SK-N-SH (cell line): ENCODE data around the gene RNF212B. TPM values are rescaled to one million over a fixed set of nuclear protein-coding genes. Genes with fewer than 3 reads are reported as not detected.

ENCODE experiments used
- CTCF ChIA-PET: fragments of 300-600, 350-600 bp; formaldehyde crosslinking; extraction: SDS; loops from one replicate; lab custom pipeline; 2021; lab: Yijun Ruan, JAX
- POLR2A ChIA-PET: fragments of 350-600 bp; sonication (Branson Sonifier 250); formaldehyde crosslinking; extraction: SDS; loops from one replicate; lab custom pipeline; 2020; ENCODE audit warnings: antibody characterized with exemption, inconsistent platforms; lab: Yijun Ruan, JAX
- DNase-seq: peaks from one replicate; pipeline ENCODE4 v3.0.0; 2012
- H2AFZ ChIP-seq: fragments of 200-600 bp; sonication (generic); 2 replicates; pipeline ENCODE4 v1.8.1; 2016; ENCODE audit warnings: antibody characterized with exemption, mild to moderate bottlenecking, low read depth
- H3F3A ChIP-seq: fragments of 200-600 bp; sonication (generic); replicated peaks from 2 replicates; pipeline ENCODE3; 2016; ENCODE audit warnings: antibody characterized with exemption, mild to moderate bottlenecking; ENCODE audit not compliant: insufficient read depth
- H3K27ac ChIP-seq, 2 experiments: fragments of 200-500 bp in 1 of 2; fragments of 200-600 bp in 1 of 2; sonication (Bioruptor generic) in 1 of 2; sonication (generic), shearing (Covaris generic) in 1 of 2; 2 replicates each; pipeline versions ENCODE4 v1.5.1 to v1.6.1; 2014 to 2016; ENCODE audit warnings: low read depth in 2 of 2, inconsistent platforms in 1 of 2, low read length in 1 of 2, mild to moderate bottlenecking in 1 of 2, mixed read lengths in 1 of 2
- H3K27me3 ChIP-seq: fragments of 200-600 bp; sonication (generic), shearing (Covaris generic); 2 replicates; pipeline ENCODE4 v1.6.1; 2016; ENCODE audit warnings: mixed run types; ENCODE audit not compliant: insufficient read depth
- H3K36me3 ChIP-seq, 2 experiments: fragments of 200-500 bp in 1 of 2; fragments of 200-600 bp in 1 of 2; sonication (Bioruptor generic) in 1 of 2; sonication (generic) in 1 of 2; replicated peaks in 1 of 2; 2 replicates each; pipeline versions ENCODE3 to v1.5.1; 2014 to 2016; ENCODE audit warnings: low read length in 1 of 2, mild to moderate bottlenecking in 1 of 2; ENCODE audit not compliant: insufficient read depth in 2 of 2, control insufficient read depth in 1 of 2
- H3K4me1 ChIP-seq, 2 experiments: fragments of 200-500 bp in 1 of 2; fragments of 200-600 bp in 1 of 2; sonication (Bioruptor generic) in 1 of 2; sonication (generic), shearing (Covaris generic) in 1 of 2; 2 replicates each; pipeline versions ENCODE4 v1.5.1 to v1.6.1; 2014 to 2016; ENCODE audit warnings: low read depth in 1 of 2, low read length in 1 of 2, mixed run types in 1 of 2; ENCODE audit not compliant: insufficient read depth in 2 of 2, control insufficient read depth in 1 of 2
- H3K4me2 ChIP-seq: fragments of 200-600 bp; sonication (generic), shearing (Covaris generic); 2 replicates; pipeline ENCODE4 v1.6.1; 2017; ENCODE audit warnings: mixed run types
- H3K4me3 ChIP-seq, 2 experiments: fragments of 200-500 bp in 1 of 2; fragments of 200-600 bp in 1 of 2; sonication (Bioruptor generic) in 1 of 2; sonication (generic), shearing (Covaris generic) in 1 of 2; 2 replicates each; pipeline versions ENCODE4 v1.5.1 to v1.8.1; 2014 to 2016; ENCODE audit warnings: low read depth in 2 of 2, inconsistent platforms in 1 of 2, low read length in 1 of 2, mild to moderate bottlenecking in 1 of 2, mixed read lengths in 1 of 2, moderate library complexity in 1 of 2
- H3K79me2 ChIP-seq: fragments of 200-600 bp; sonication (generic); 2 replicates; pipeline ENCODE4 v1.8.1; 2017; ENCODE audit warnings: mild to moderate bottlenecking; ENCODE audit not compliant: insufficient read depth
- H3K9ac ChIP-seq: fragments of 200-600 bp; sonication (generic); 2 replicates; pipeline ENCODE4 v1.6.1; 2017; ENCODE audit warnings: mixed run types
- H3K9me2 ChIP-seq: fragments of 200-600 bp; sonication (generic); 2 replicates; pipeline ENCODE4 v1.6.1; 2017; ENCODE audit warnings: mixed run types
- H3K9me3 ChIP-seq: fragments of 200-600 bp; sonication (generic); 2 replicates; pipeline ENCODE4 v1.6.1; 2017; ENCODE audit warnings: mixed run types, mild to moderate bottlenecking, moderate library complexity
- H4K20me1 ChIP-seq: fragments of 200-600 bp; sonication (generic); 2 replicates; pipeline ENCODE4 v1.6.1; 2017; ENCODE audit warnings: mild to moderate bottlenecking, mixed run types; ENCODE audit not compliant: insufficient read depth
- ELF1 ChIP-seq: IDR thresholded peaks from 2 replicates; pipeline ENCODE4 v1.4.0; 2012
- EP300 ChIP-seq, 2 experiments: IDR thresholded peaks; 2 replicates each; pipeline versions ENCODE4 v1.4.0 to v1.6.1; 2012; ENCODE audit warnings: borderline replicate concordance in 1 of 2, low read depth in 1 of 2, low read length in 1 of 2
- EZH2phosphoT487 ChIP-seq: fragments of 200-600 bp; sonication (generic); IDR thresholded peaks from 2 replicates; pipeline ENCODE4 v1.6.1; 2017; ENCODE audit warnings: low read depth, mixed run types, mild to moderate bottlenecking, antibody characterized with exemption, moderate library complexity, borderline replicate concordance
- FOXJ3 ChIP-seq: sonication (generic); formaldehyde crosslinking; IDR thresholded peaks from 2 replicates; pipeline ENCODE4 v1.5.1; 2020; ENCODE audit warnings: mild to moderate bottlenecking, missing genetic modification reagents
- FOXM1 ChIP-seq: IDR thresholded peaks from 2 replicates; pipeline ENCODE4 v1.4.0; 2012; ENCODE audit warnings: low read depth, mild to moderate bottlenecking
- GABPA ChIP-seq: IDR thresholded peaks from 2 replicates; pipeline ENCODE4 v1.4.0; 2012; ENCODE audit warnings: low read depth, mild to moderate bottlenecking
- JUND ChIP-seq: IDR thresholded peaks from 2 replicates; pipeline ENCODE4 v1.4.0; 2012
- MEF2A ChIP-seq: IDR thresholded peaks from 2 replicates; pipeline ENCODE4 v1.4.0; 2012; ENCODE audit warnings: low read depth, borderline replicate concordance
- NFIC ChIP-seq: IDR thresholded peaks from 2 replicates; pipeline ENCODE4 v1.4.0; 2012; ENCODE audit warnings: borderline replicate concordance
- NRF1 ChIP-seq: IDR thresholded peaks from 2 replicates; pipeline ENCODE4 v1.6.1; 2012; ENCODE audit warnings: low read depth, mild to moderate bottlenecking, low read length
- POLR2AphosphoS5 ChIP-seq: IDR thresholded peaks from 2 replicates; pipeline ENCODE4 v1.6.1; 2012; ENCODE audit warnings: low read depth, low read length
- RXRA ChIP-seq: IDR thresholded peaks from 2 replicates; pipeline ENCODE4 v1.4.0; 2012; ENCODE audit warnings: low read depth, mild to moderate bottlenecking, borderline replicate concordance
- SMC3 ChIP-seq: IDR thresholded peaks from 2 replicates; pipeline ENCODE4 v1.6.1; 2012; ENCODE audit warnings: low read depth, low read length, improper control_type of control experiment
- TAF1 ChIP-seq: IDR thresholded peaks from 2 replicates; pipeline ENCODE4 v1.6.1; 2012; ENCODE audit warnings: low read depth, mild to moderate bottlenecking, low read length, moderate library complexity, borderline replicate concordance
- TCF12 ChIP-seq: IDR thresholded peaks from 2 replicates; pipeline ENCODE4 v1.4.0; 2012
- TEAD4 ChIP-seq: IDR thresholded peaks from 2 replicates; pipeline ENCODE4 v1.4.0; 2012; ENCODE audit warnings: mild to moderate bottlenecking, borderline replicate concordance; ENCODE audit not compliant: insufficient read depth
- YY1 ChIP-seq: IDR thresholded peaks from 2 replicates; pipeline ENCODE4 v1.4.0; 2012; ENCODE audit warnings: low read depth, mild to moderate bottlenecking
- WGBS: methylation state at CpG from one replicate; pipeline ENCODE4 v1.1.6; 2017; ENCODE audit warnings: low lambda C conversion rate; 5-methylcytosine and 5-hydroxymethylcytosine counted together
- polyA plus RNA-seq, 3 experiments: library from polyadenylated mRNA; depleted of rRNA; stranded (reverse); fragments of >200 nt; gene quantifications; 2 replicates each; pipeline ENCODE4 v1.2.3, GENCODE V29; 2012
- TF ChIP-seq, protein P1 (sequence below): IDR thresholded peaks from 2 replicates; pipeline ENCODE4 v1.4.0; 2012; ENCODE audit warnings: low read depth, borderline replicate concordance
- TF ChIP-seq, protein P2 (sequence below): IDR thresholded peaks from 2 replicates; pipeline ENCODE4 v1.4.0; 2012; ENCODE audit warnings: low read depth
- TF ChIP-seq, protein P3 (sequence below): fragments of 200-600 bp; sonication (generic); IDR thresholded peaks from 2 replicates; pipeline ENCODE4 v1.6.1; 2017; ENCODE audit warnings: antibody characterized with exemption, mild to moderate bottlenecking, moderate library complexity
- TF ChIP-seq, protein P4 (sequence below): fragments of 150-350 bp; IDR thresholded peaks from 2 replicates; pipeline ENCODE4 v1.6.1; 2016; ENCODE audit warnings: mild to moderate bottlenecking, low read depth, low read length
- TF ChIP-seq, protein P5 (sequence below): IDR thresholded peaks from 2 replicates; pipeline ENCODE4 v1.4.0; 2012; ENCODE audit warnings: low read depth, borderline replicate concordance
- TF ChIP-seq, protein P6 (sequence below): IDR thresholded peaks from 2 replicates; pipeline ENCODE4 v1.6.1; 2012; ENCODE audit warnings: mild to moderate bottlenecking, low read depth, low read length, moderate library complexity

The RNF212B gene
- polyA plus RNA-seq, 1 of the 3 experiments (the other 2 are of a cell fraction): not detected

DNA sequence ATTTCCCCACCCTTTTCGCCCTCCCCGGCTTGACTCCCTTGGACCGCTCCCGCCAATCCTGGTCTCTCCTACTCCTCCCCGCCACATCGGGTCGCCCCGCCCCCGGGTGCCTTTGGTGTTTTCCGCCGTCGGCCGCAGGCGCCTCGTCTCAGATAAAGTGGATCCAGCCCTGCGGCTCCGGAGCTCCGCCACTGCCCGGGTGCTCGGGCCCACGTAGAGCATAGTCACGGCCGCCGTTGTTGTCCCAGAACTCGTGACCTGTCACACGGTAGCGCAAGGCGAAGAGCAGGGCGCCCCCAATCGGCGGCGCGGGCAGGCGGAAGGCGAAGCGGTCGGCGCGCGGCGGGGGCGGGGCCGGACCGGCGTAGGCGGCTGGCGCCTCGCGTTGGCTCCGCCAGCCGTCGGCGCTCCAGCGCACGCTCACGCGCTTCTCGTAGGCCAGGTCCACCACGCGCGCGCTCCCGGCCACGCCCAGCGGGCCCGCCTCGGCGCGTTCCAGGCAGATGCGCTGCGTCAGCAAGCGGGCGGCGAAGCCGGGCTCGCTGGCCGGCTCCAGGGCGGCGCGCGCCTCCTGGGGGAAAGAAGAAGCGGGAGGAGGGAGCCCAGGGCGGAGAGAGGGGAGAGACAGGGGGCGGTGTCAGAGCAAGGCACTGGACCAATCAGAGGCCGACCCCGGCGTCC, 63.7 kb downstream of the RNF212B start:
- H3K27ac ChIP-seq: peak overlapping the region; percentile 91 to 93
- H3K9ac ChIP-seq: peak overlapping the region; percentile 82; the same call in 1 of the 2 replicates
- H3K9me3 ChIP-seq: no peaks in the 10 kb centered on the region
- H3K9me2 ChIP-seq: no peaks in the 10 kb centered on the region
- no peaks in the 10 kb centered on the region for H3K27me3 ChIP-seq
- peak; percentile 98 for DNase-seq
- H3F3A ChIP-seq: peaks cover 27% of the 10 kb centered on the region
- WGBS: under 1% methylated on average over 35 of the region's 87 CpGs
- H3K4me1 ChIP-seq: peaks cover 14 to 18% of the 10 kb centered on the region in 2 experiments; a peak in 3 of 4 replicates
- ChIA-PET POLR2A (interaction anchor here (0.7 to 1.6 kb wide), 5 partner anchors 10 to 206 kb away, joined by 3 to 7 read pairs (median 4); partner anchors contain the start of genes ACIN1, C14orf119 and PABPN1), CTCF (interaction anchor here (0.6 to 4.7 kb wide), 25 partner anchors 9 to 290 kb away, joined by 3 to 26 read pairs (median 5); partner anchors contain the start of genes HOMEZ and PABPN1)
- peaks cover 9% of the 10 kb centered on the region for H3K79me2 ChIP-seq
- H2AFZ ChIP-seq: no peak overlapping the region
- H3K36me3 ChIP-seq: peaks cover 0 to 3% of the 10 kb centered on the region in 2 experiments
- H3K4me2 ChIP-seq: peak overlapping the region; percentile 97
- H4K20me1 ChIP-seq: no peaks in the 10 kb centered on the region
- peak overlapping the region; percentile 69 to 91 for H3K4me3 ChIP-seq
- TF ChIP-seq, protein P1, sequence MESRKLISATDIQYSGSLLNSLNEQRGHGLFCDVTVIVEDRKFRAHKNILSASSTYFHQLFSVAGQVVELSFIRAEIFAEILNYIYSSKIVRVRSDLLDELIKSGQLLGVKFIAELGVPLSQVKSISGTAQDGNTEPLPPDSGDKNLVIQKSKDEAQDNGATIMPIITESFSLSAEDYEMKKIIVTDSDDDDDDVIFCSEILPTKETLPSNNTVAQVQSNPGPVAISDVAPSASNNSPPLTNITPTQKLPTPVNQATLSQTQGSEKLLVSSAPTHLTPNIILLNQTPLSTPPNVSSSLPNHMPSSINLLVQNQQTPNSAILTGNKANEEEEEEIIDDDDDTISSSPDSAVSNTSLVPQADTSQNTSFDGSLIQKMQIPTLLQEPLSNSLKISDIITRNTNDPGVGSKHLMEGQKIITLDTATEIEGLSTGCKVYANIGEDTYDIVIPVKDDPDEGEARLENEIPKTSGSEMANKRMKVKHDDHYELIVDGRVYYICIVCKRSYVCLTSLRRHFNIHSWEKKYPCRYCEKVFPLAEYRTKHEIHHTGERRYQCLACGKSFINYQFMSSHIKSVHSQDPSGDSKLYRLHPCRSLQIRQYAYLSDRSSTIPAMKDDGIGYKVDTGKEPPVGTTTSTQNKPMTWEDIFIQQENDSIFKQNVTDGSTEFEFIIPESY: no peak
- TF ChIP-seq FOXM1 (no peak), TAF1 (0 out of 2 replicates have a peak, but pooled peaks have one; percentile 31), MEF2A (no peak), NRF1 (peak; percentile 82), JUND (no peak), RXRA (no peak), NFIC (no peak), TCF12 (no peak), FOXJ3 (CRISPR knock-in tag) (peak; percentile 51; the same call in 1 of the 2 replicates), POLR2AphosphoS5 (no peak), TEAD4 (no peak), ELF1 (peak; percentile 38; the same call in 1 of the 2 replicates), YY1 (no peak), EZH2phosphoT487 (no peak), SMC3 (peak; percentile 19; the same call in 1 of the 2 replicates), EP300 (IDR thresholded peaks at IDR 0.05; ENCODE audit: borderline replicate concordance in 1 of 2, low read depth in 1 of 2, low read length in 1 of 2) (0 out of 4 replicates have a peak, but pooled peaks of 1 of the 2 experiments have one; percentile 4), GABPA (no peak)
- TF ChIP-seq, protein P2, sequence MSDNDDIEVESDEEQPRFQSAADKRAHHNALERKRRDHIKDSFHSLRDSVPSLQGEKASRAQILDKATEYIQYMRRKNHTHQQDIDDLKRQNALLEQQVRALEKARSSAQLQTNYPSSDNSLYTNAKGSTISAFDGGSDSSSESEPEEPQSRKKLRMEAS: peak; percentile 94
- TF ChIP-seq, protein P3, sequence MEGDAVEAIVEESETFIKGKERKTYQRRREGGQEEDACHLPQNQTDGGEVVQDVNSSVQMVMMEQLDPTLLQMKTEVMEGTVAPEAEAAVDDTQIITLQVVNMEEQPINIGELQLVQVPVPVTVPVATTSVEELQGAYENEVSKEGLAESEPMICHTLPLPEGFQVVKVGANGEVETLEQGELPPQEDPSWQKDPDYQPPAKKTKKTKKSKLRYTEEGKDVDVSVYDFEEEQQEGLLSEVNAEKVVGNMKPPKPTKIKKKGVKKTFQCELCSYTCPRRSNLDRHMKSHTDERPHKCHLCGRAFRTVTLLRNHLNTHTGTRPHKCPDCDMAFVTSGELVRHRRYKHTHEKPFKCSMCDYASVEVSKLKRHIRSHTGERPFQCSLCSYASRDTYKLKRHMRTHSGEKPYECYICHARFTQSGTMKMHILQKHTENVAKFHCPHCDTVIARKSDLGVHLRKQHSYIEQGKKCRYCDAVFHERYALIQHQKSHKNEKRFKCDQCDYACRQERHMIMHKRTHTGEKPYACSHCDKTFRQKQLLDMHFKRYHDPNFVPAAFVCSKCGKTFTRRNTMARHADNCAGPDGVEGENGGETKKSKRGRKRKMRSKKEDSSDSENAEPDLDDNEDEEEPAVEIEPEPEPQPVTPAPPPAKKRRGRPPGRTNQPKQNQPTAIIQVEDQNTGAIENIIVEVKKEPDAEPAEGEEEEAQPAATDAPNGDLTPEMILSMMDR: peak; percentile 83
- TF ChIP-seq, protein P4, sequence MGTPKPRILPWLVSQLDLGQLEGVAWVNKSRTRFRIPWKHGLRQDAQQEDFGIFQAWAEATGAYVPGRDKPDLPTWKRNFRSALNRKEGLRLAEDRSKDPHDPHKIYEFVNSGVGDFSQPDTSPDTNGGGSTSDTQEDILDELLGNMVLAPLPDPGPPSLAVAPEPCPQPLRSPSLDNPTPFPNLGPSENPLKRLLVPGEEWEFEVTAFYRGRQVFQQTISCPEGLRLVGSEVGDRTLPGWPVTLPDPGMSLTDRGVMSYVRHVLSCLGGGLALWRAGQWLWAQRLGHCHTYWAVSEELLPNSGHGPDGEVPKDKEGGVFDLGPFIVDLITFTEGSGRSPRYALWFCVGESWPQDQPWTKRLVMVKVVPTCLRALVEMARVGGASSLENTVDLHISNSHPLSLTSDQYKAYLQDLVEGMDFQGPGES: no peak
- TF ChIP-seq, protein P5, sequence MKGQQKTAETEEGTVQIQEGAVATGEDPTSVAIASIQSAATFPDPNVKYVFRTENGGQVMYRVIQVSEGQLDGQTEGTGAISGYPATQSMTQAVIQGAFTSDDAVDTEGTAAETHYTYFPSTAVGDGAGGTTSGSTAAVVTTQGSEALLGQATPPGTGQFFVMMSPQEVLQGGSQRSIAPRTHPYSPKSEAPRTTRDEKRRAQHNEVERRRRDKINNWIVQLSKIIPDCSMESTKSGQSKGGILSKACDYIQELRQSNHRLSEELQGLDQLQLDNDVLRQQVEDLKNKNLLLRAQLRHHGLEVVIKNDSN: peak; percentile 74
- TF ChIP-seq, protein P6, sequence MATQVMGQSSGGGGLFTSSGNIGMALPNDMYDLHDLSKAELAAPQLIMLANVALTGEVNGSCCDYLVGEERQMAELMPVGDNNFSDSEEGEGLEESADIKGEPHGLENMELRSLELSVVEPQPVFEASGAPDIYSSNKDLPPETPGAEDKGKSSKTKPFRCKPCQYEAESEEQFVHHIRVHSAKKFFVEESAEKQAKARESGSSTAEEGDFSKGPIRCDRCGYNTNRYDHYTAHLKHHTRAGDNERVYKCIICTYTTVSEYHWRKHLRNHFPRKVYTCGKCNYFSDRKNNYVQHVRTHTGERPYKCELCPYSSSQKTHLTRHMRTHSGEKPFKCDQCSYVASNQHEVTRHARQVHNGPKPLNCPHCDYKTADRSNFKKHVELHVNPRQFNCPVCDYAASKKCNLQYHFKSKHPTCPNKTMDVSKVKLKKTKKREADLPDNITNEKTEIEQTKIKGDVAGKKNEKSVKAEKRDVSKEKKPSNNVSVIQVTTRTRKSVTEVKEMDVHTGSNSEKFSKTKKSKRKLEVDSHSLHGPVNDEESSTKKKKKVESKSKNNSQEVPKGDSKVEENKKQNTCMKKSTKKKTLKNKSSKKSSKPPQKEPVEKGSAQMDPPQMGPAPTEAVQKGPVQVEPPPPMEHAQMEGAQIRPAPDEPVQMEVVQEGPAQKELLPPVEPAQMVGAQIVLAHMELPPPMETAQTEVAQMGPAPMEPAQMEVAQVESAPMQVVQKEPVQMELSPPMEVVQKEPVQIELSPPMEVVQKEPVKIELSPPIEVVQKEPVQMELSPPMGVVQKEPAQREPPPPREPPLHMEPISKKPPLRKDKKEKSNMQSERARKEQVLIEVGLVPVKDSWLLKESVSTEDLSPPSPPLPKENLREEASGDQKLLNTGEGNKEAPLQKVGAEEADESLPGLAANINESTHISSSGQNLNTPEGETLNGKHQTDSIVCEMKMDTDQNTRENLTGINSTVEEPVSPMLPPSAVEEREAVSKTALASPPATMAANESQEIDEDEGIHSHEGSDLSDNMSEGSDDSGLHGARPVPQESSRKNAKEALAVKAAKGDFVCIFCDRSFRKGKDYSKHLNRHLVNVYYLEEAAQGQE: no peak
